GM21619 (cell line): ENCODE measurements around the gene CTNNAL1.
"Not testable (repeated sequence)": the region's sequence is repeated elsewhere in the genome, so short reads cannot be mapped to it uniquely, and the experiment has no call there.

Source experiments
- ATAC-seq: cut with Tn5 transposase; IDR thresholded peaks from one replicate; pipeline ENCODE4 v1.9.1; 2021; ENCODE audit not compliant: unreplicated experiment

Gene CTNNAL1

GRCh38 chr9:109012876-109013678, at the start of gene CTNNAL1:
CTNNAL1 (minus strand) TSS chr9:109013499; CDS start chr9:109013442, 57 bp downstream.
- ATAC-seq = peak; percentile 60

GRCh38 chr9:109062543-109062942, 49.2 kb upstream of the CTNNAL1 start:
- no peak for ATAC-seq

GRCh38 chr9:109060191-109060590, 46.9 kb upstream of the CTNNAL1 start:
- no peak for ATAC-seq

GRCh38 chr9:109053121-109053520, 39.8 kb upstream of the CTNNAL1 start:
- not testable (repeated sequence) for ATAC-seq

- ATAC-seq = no peak
These were observed 39.1 kb upstream of the CTNNAL1 start for GRCh38 chr9:109052416-109052815.

- no peak for ATAC-seq
These were observed 38.4 kb upstream of the CTNNAL1 start for GRCh38 chr9:109051733-109052132.

GRCh38 chr9:109050444-109050843, 37.1 kb upstream of the CTNNAL1 start:
- ATAC-seq = no peak

GRCh38 chr9:109048822-109049221, 35.5 kb upstream of the CTNNAL1 start:
- ATAC-seq = no peak

GRCh38 chr9:109047259-109047658, 34.0 kb upstream of the CTNNAL1 start:
- ATAC-seq = no peak

- no peak for ATAC-seq
These were observed 33.0 kb upstream of the CTNNAL1 start for GRCh38 chr9:109046346-109046745.

- ATAC-seq = no peak
These were observed 30.3 kb upstream of the CTNNAL1 start for GRCh38 chr9:109043578-109043977.

- ATAC-seq = no peak
These were observed 27.3 kb upstream of the CTNNAL1 start for GRCh38 chr9:109040571-109040970.

- ATAC-seq = no peak
These were observed 26.2 kb upstream of the CTNNAL1 start for GRCh38 chr9:109039539-109039938.

GRCh38 chr9:109037946-109038715, 24.8 kb upstream of the CTNNAL1 start:
- ATAC-seq = no peak

- ATAC-seq = no peak
These were observed 23.7 kb upstream of the CTNNAL1 start for GRCh38 chr9:109036744-109037680.

GRCh38 chr9:109035684-109036423, 22.6 kb upstream of the CTNNAL1 start:
- ATAC-seq = no peak

GRCh38 chr9:109033941-109034700, 20.8 kb upstream of the CTNNAL1 start:
- no peak for ATAC-seq

- no peak for ATAC-seq
These were observed 17.9 kb upstream of the CTNNAL1 start for GRCh38 chr9:109031241-109031640.

- ATAC-seq = no peak
These were observed 17.1 kb upstream of the CTNNAL1 start for GRCh38 chr9:109030426-109030825.

GRCh38 chr9:109028457-109028856, 15.2 kb upstream of the CTNNAL1 start:
- no peak for ATAC-seq
